ENCODE measurements around the gene XCR1.
"Not testable (repeated sequence)": the region's sequence is repeated elsewhere in the genome, so short reads cannot be mapped to it uniquely, and the experiment has no call there.

Gene XCR1

GRCh38 chr3:46049093-46049492, 21.8 kb upstream of the XCR1 start:
- in situ Hi-C loops (cut with MboI; ENCODE audit: low sequenced_read_pairs), result no loop called here

GRCh38 chr3:46046231-46046630, 18.9 kb upstream of the XCR1 start:
- in situ Hi-C loops (cut with MboI; ENCODE audit: low sequenced_read_pairs), result not testable (repeated sequence)

GRCh38 chr3:46038916-46039315, 11.6 kb upstream of the XCR1 start:
- in situ Hi-C loops (cut with MboI; ENCODE audit: low sequenced_read_pairs), result no loop called here

GRCh38 chr3:46038071-46038470, 10.8 kb upstream of the XCR1 start:
- in situ Hi-C loops (cut with MboI; ENCODE audit: low sequenced_read_pairs), result not testable (repeated sequence)

GRCh38 chr3:46036191-46036590, 8.9 kb upstream of the XCR1 start:
- in situ Hi-C loops (cut with MboI; ENCODE audit: low sequenced_read_pairs), result no loop called here

GRCh38 chr3:46031747-46032146, 4.5 kb upstream of the XCR1 start:
- in situ Hi-C loops (cut with MboI; ENCODE audit: low sequenced_read_pairs), result no loop called here

GRCh38 chr3:46031269-46031668, 4.0 kb upstream of the XCR1 start:
- in situ Hi-C loops (cut with MboI; ENCODE audit: low sequenced_read_pairs), result no loop called here

- in situ Hi-C loops (cut with MboI; ENCODE audit: low sequenced_read_pairs), result no loop called here
These were observed 3.3 kb upstream of the XCR1 start for GRCh38 chr3:46030626-46031025.

GRCh38 chr3:46029953-46030543, 2.8 kb upstream of the XCR1 start:
- in situ Hi-C loops (cut with MboI; ENCODE audit: low sequenced_read_pairs), result no loop called here

GRCh38 chr3:46027736-46028397, 584 bp upstream of the XCR1 start:
- in situ Hi-C loops (cut with MboI; ENCODE audit: low sequenced_read_pairs), result no loop called here

- in situ Hi-C loops (cut with MboI; ENCODE audit: low sequenced_read_pairs), result no loop called here
These were observed 2.1 kb downstream of the XCR1 start for GRCh38 chr3:46025139-46025538.

- in situ Hi-C loops (cut with MboI; ENCODE audit: low sequenced_read_pairs), result no loop called here
These were observed 3.2 kb downstream of the XCR1 start for GRCh38 chr3:46024131-46024530.

- in situ Hi-C loops (cut with MboI; ENCODE audit: low sequenced_read_pairs), result no loop called here
These were observed 4.1 kb downstream of the XCR1 start for GRCh38 chr3:46022909-46023785.

GRCh38 chr3:46021516-46021915, 5.8 kb downstream of the XCR1 start:
- in situ Hi-C loops (cut with MboI; ENCODE audit: low sequenced_read_pairs), result no loop called here

- in situ Hi-C loops (cut with MboI; ENCODE audit: low sequenced_read_pairs), result no loop called here
These were observed 6.3 kb downstream of the XCR1 start for GRCh38 chr3:46020766-46021510.

GRCh38 chr3:46019707-46020106, 7.6 kb downstream of the XCR1 start:
- in situ Hi-C loops (cut with MboI; ENCODE audit: low sequenced_read_pairs), result no loop called here

GRCh38 chr3:46017720-46018119, 9.6 kb downstream of the XCR1 start:
- in situ Hi-C loops (cut with MboI; ENCODE audit: low sequenced_read_pairs), result no loop called here

GRCh38 chr3:46013316-46014094, 13.8 kb downstream of the XCR1 start:
- in situ Hi-C loops (cut with MboI; ENCODE audit: low sequenced_read_pairs), result no loop called here

- in situ Hi-C loops (cut with MboI; ENCODE audit: low sequenced_read_pairs), result no loop called here
These were observed 15.0 kb downstream of the XCR1 start for GRCh38 chr3:46012246-46012645.

GRCh38 chr3:46010519-46011113, 16.7 kb downstream of the XCR1 start:
- in situ Hi-C loops (cut with MboI; ENCODE audit: low sequenced_read_pairs), result no loop called here

All from HL-60/S4 (cell line).